Nephron progenitor cell (in vitro differentiated cells): ENCODE data around the gene GNAO1.

Experiments used
- DNase-seq: peaks from one replicate; pipeline ENCODE4 v3.0.0; 2021
- H3K27ac Mint-ChIP-seq: 2 replicates; pipeline ENCODE4 v1.8.0; 2021; ENCODE audit warnings: mild to moderate bottlenecking, moderate library complexity, mixed read lengths
- H3K27me3 Mint-ChIP-seq: 2 replicates; pipeline ENCODE4 v1.8.0; 2021; ENCODE audit warnings: mild to moderate bottlenecking, low read depth, mixed read lengths; ENCODE audit not compliant: poor library complexity
- H3K36me3 Mint-ChIP-seq: 2 replicates; pipeline ENCODE4 v1.8.0; 2021; ENCODE audit warnings: low read depth, mixed read lengths
- H3K4me1 Mint-ChIP-seq: 2 replicates; pipeline ENCODE4 v1.8.0; 2021; ENCODE audit warnings: mixed read lengths
- H3K4me3 Mint-ChIP-seq: 2 replicates; pipeline ENCODE4 v1.8.0; 2021; ENCODE audit warnings: mild to moderate bottlenecking, moderate library complexity, mixed read lengths
- H3K9me3 Mint-ChIP-seq: 2 replicates; pipeline ENCODE4 v1.8.0; 2021; ENCODE audit warnings: mild to moderate bottlenecking, moderate library complexity, mixed read lengths
- TF ChIP-seq, protein P1 (sequence below): fragments of 200-600 bp; sonication (generic); IDR thresholded peaks from 2 replicates; pipeline ENCODE4 v1.5.0; 2021; ENCODE audit warnings: antibody characterized with exemption

Gene GNAO1

DNA sequence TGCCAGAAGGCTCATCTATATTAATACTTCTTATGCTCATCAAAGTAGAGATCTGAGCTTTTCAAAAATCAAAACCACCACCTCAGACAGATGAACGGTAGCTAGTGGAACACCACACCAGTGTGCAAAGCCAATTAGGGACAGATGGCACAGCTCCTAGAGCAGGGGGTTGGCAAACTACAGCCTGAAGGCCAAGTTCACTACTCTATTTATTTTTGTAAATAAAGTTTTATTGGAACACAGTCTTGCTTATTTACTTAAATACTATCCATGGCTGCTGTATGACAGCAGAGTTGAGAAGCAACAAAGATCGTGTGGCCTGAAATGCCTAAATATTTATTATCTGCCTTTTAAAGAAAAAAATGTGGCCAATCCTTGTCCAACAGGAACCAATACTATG, 177.3 kb downstream of the GNAO1 start:
- Mint-ChIP-seq H3K36me3 (peaks cover 46% of the 10 kb centered on the region), H3K4me3 (no peak overlapping the region), H3K4me1 (peaks cover 49% of the 10 kb centered on the region), H3K27ac (no peak overlapping the region), H3K27me3 (no peaks in the 10 kb centered on the region), H3K9me3 (peaks cover 6% of the 10 kb centered on the region)
- DNase-seq, result no peak
- TF ChIP-seq, protein P1, sequence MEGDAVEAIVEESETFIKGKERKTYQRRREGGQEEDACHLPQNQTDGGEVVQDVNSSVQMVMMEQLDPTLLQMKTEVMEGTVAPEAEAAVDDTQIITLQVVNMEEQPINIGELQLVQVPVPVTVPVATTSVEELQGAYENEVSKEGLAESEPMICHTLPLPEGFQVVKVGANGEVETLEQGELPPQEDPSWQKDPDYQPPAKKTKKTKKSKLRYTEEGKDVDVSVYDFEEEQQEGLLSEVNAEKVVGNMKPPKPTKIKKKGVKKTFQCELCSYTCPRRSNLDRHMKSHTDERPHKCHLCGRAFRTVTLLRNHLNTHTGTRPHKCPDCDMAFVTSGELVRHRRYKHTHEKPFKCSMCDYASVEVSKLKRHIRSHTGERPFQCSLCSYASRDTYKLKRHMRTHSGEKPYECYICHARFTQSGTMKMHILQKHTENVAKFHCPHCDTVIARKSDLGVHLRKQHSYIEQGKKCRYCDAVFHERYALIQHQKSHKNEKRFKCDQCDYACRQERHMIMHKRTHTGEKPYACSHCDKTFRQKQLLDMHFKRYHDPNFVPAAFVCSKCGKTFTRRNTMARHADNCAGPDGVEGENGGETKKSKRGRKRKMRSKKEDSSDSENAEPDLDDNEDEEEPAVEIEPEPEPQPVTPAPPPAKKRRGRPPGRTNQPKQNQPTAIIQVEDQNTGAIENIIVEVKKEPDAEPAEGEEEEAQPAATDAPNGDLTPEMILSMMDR, result no peak

DNA sequence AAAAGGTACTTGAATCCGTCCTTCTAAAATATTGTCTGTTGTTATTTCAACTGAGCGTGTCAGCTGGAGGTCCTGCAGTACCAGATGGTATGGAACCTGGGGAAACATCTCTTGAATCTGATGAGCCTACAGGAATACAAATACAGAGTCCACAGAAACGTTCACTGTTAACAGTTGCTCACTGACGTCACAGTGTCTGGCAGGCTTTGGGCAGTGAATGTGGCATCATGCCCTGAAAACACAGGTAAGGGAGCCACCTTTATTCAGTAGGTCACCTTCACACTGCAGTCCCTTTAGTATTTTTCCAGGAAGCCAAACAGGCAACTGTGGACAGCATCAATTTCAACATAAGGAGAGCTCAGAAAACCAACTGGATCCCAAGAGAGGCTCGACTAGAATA, 177.9 kb downstream of the GNAO1 start:
- Mint-ChIP-seq H3K9me3 (peaks cover 12% of the 10 kb centered on the region), H3K36me3 (peaks cover 52% of the 10 kb centered on the region), H3K27ac (no peak overlapping the region), H3K4me3 (no peak overlapping the region), H3K27me3 (no peaks in the 10 kb centered on the region), H3K4me1 (peaks cover 52% of the 10 kb centered on the region)
- TF ChIP-seq, protein P1, result no peak
- DNase-seq, result no peak

DNA sequence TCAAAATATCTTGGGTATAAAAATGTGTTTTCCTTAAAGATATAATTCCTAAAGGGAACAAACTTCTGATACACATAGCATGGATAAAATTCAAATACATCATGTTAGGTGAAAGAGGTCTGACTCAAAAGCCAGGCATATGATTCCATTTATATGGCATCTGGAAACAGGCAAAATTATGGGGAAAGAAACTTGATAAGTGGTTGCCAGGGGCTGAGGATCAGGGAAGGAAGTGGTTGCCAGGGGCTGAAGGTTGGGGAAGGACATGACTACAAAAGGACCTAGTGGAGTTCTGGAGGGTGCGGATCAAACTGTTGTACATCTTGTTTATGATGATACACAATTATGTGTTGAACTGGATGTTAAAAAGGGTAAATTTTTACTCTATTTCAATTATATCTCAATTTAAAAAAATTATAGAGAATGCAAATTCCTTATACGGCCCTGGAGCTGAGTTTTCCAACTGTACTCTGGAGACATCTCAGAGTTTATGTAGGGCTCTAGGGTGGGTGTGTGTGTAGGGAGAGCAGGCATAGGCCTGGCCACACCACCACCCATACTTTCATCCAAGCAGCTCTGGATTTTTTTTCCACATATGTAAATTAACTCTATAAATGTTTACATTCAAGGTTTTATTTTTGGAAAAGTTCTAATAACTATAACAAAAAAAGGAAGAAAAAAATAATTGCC, 179.0 kb downstream of the GNAO1 start:
- peak overlapping the region; percentile 88 for H3K27ac Mint-ChIP-seq
- H3K9me3 Mint-ChIP-seq, result peaks cover 18% of the 10 kb centered on the region
- H3K4me3 Mint-ChIP-seq, result peak overlapping the region; percentile 56
- no peaks in the 10 kb centered on the region for H3K27me3 Mint-ChIP-seq
- H3K36me3 Mint-ChIP-seq, result peaks cover 53% of the 10 kb centered on the region
- DNase-seq, result no peak
- H3K4me1 Mint-ChIP-seq, result peaks cover 55% of the 10 kb centered on the region
- TF ChIP-seq, protein P1, result no peak

DNA sequence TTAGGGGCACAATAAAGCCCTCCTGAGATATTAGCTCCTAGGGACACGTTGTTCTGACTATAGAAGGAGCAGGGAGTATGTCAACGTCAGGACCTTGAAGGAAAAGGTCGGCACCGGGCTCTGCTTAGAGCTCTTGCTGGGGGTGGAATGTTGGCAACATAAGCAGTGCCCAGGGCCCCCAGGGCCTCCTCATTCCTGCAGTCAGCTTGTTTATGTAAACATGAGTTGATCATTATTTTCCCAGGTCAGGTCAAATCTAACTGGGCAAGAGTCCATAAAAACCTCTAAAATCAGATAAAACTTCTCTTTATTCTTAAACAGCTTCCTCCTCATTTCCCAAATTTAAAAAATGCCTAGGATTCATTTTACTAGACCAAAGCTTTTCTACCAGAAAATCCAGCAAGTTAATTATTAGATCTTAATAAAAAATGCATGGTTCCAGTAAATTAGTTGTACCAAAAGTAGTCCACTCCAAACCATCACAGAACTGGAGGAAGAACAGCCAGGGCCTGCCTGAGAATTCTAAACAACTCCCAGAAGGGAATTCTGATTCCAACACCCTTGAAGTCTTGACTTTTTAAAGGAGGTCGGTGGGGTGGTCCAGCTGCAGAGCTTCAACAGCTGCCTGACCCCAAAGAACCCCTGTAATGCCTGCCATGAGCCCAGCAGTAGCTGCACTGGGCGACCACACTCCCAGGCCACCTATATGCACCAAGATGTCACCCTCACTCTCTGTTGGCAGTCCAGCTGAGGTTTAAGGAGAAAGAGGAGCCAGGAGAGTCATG, 179.8 kb downstream of the GNAO1 start:
- no peak for DNase-seq
- peaks cover 55% of the 10 kb centered on the region for H3K4me1 Mint-ChIP-seq
- peaks cover 22% of the 10 kb centered on the region for H3K9me3 Mint-ChIP-seq
- H3K36me3 Mint-ChIP-seq, result peaks cover 58% of the 10 kb centered on the region
- TF ChIP-seq, protein P1, result no peak
- no peak overlapping the region for H3K4me3 Mint-ChIP-seq
- peak overlapping the region; percentile 88 for H3K27ac Mint-ChIP-seq
- H3K27me3 Mint-ChIP-seq, result no peaks in the 10 kb centered on the region

DNA sequence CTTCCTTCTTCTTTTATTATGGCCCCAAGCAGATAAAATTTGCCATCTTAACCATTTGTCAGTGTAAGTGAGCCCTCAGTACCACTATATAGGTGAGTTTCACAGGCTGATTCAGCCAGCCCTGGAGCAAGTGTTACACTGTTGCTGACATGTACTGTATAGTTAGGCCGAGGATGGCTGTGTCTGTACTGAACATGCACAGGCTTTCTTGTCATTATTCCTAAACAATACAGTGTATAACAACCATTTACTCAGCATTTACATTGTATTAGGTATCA, 180.3 kb downstream of the GNAO1 start:
- Mint-ChIP-seq H3K27ac (peak overlapping the region; percentile 88), H3K36me3 (peaks cover 63% of the 10 kb centered on the region), H3K9me3 (peaks cover 22% of the 10 kb centered on the region), H3K4me3 (no peak overlapping the region), H3K27me3 (no peaks in the 10 kb centered on the region), H3K4me1 (peaks cover 55% of the 10 kb centered on the region)
- TF ChIP-seq, protein P1, result no peak
- DNase-seq, result no peak
